HG03108 (cell line): Measurements from ENCODE around the gene PLK2.

Experiments
- ATAC-seq: cut with Tn5 transposase; IDR thresholded peaks from one replicate; pipeline ENCODE4 v1.9.1; 2021; ENCODE audit warnings: moderate library complexity; ENCODE audit not compliant: unreplicated experiment

The PLK2 gene

DNA sequence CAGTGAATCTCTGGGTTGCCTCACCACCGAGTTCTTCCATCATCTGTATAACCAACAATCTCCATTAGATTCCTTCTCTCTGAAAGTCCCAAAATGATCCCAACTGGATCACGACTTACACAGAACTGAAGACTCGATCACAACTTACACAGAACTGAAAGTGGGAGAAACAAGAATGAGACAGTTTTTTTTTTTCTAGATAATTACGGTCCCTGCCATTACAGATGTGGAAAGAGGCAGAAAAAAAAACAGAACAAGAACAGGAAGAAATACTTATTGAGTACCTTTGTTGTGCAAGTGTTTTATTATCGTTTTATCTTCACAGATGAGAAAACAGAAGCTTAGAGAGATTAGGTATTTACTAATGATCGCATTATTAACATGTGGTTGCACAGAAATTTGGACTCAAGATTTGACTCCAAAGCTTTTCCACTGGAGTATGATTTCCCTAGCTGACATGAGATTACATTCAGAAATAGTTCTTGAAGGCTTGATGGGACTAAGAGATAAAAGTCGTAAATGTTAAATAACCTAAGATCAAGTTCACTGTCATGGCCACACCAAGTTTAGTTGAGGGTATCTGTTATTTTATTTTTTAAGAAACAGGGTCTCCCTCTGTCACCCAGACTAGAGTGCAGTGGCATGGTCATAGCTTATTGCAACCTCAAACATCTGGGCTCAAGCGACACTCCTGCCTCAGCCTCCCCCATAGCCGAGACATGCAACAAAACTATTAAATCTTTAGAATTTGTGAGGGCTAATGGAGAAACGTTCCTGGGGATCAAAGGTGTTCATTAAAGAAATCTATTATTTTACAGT is 8.9 kb downstream of the PLK2 start:
- no peak for ATAC-seq

DNA sequence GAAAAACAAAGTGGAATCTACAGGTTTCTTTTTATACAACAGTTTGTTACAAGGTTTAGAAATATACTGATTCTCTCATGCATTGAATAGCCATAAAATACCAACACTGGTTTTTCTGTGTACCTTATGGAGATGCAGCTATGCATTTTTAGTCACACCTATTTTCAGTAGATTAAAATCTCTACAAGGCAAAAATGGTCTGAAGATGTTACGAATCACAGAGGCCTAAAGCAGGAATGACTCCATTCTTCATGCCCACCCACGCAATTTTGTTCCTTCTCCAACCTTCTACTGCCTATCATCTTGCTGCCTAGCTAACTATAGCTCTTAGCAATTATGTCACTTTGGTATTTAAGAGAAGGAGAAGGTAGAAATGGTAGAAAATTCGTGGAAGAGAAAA is 9.9 kb downstream of the PLK2 start:
- no peak for ATAC-seq

DNA sequence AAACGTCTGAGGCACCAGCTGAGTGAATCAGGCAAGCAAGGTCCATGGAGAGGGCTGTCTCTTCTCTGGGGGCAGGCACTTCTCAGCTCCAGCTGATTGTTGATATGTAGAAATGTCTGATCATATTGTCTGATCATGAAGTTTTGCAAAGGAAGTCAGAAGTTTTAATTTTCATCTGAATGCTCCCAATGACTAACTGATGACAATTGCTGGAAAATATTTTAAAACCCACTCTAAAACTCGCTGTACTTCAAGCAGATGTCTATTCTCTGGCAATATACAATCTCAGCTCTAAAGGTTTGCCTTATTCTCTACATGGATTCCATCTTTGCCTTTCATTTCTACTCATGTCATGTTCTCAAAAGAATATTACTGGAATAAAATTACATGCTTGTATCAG is 12.7 kb downstream of the PLK2 start:
- ATAC-seq: no peak

DNA sequence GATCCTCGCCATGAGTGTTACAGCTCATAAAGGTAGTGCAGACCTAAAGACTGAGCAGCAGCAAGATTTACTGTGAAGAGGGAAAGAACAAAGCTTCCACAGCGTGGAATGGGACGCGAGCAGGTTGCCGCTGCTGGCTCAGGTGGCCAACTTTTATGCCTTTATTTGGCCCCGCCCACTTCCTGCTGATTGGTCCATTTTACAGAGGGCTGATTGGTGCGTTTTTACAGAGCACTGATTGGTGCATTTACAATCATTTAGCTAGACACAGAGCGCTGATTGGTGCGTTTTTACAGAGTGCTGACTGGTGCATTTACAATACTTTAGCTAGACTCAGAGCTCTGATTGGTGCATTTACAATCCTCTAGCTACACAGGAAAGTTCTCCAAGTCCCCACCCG is 13.9 kb downstream of the PLK2 start:
- no peak for ATAC-seq

DNA sequence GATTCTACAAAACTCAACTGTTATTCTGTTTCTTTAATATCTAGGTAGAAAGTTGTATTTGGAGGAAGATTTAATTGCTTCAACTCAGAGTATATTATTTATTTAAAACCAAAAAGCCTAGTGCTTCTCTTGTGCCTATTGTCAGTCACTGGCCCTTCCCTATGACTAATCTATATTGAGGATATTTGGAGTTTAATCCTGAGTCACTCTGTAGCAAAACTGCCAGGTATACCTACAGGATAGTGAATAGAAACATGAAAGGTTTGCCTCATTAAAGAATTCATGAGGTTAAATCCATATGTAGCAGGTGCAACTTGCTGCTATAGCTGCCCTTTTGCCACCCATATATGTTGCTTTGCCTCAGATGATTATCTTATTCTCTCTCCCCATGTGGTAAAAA is 15.1 kb downstream of the PLK2 start:
- ATAC-seq: no peak

DNA sequence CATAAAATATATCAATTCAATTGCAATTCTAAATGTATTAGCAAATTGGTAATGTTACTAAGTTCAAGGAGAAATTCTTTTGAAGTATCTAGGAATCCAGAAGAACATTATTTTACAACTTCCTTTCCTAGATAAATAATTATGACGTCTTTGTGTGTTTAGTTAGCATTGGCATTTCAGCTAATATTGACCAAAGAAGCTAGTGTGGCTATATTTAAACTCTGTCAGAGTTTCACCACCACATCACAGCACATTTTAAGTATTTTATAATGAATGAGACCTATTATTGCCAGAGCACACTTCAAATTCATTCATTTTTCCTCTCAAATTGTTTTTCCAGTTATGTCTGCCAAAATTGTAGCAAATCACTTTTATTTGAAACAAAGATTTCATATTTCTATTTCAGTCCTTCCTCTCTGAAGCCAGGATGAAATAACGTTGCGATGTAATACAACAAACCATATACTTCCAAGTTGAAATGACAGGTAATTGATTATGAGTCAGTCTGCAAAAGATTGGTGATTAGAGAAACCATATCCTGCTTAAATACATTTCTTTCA is 18.9 kb downstream of the PLK2 start:
- no peak for ATAC-seq

DNA sequence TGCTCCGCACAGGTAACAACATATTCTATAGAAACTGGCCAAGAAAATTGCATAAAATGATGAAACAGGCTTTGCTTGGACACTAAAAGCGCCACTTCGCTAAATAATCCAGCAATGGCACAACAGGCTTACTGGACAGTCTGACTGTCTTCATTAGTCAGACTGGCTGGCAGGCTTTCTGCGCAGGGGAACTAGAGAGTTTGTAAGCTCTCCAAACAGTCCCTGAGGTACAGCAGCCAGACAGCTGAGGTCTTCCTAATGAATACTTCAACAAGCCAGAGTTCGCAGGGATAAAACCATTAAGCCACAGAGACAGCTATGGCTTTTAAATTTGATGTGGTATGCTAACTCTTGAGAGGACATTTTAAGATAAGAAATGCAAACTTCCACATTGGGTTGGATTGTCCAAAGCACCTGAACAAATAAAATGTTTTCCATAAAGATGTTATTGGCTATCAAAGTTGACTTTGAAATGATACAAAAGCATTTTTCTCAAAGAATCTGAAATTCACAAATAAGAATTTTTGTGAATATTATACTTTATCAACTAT is 20.7 kb downstream of the PLK2 start:
- no peak for ATAC-seq

DNA sequence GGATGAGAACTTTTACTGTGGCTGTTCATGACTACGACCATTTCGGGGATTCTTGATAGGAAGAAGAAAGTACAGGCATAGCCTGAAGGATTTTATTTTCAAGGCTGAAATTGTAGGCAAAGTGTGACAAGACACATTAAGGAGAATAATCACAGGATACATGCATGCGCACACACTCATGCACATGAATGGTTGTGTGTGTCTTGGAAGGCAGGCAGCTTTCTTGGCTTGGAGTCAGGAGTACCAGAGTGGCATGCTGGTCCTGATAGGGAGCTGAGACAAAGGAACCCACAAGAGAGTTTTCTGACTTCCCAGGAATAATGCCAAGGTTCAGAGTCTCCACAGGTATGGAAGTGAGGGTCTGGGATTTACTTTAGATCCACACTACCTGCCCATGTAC is 22.2 kb downstream of the PLK2 start:
- ATAC-seq: no peak

DNA sequence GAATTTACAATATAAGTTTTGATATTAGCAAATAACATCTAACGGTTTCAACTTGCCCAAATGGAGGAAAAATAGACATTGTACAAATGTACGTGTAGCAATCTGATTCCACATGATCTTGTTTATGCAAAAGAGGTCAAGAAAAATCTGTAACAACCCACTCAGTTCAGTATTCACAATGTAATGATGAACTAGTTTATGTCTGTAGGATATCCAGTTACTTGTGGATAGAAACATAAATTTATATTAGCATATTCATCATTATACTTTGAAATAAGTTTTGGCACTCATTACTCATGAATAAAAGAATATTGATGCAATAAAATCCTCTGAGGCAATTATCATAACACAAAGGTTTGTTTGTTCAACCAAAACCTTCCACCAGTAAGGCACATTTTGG is 28.1 kb downstream of the PLK2 start:
- no peak for ATAC-seq

DNA sequence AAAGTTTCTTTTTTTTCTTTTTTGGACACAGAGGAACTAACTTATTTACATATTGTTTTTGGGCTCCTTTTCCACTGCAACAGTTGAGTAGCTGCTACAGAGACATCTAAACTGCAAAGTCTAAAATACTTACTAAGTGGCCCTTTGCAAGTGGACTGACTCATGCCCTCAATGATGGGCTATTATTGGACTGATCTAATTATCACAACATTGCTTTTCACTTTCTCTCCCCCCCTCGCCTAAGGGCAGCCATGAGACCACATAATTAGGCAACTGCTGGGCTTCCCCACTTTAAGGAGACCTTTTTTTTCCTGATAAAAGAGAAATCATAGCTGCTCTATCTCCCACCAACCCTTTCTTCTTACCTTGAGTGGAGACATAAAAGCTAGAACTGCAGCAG is 47.0 kb downstream of the PLK2 start:
- no peak for ATAC-seq

DNA sequence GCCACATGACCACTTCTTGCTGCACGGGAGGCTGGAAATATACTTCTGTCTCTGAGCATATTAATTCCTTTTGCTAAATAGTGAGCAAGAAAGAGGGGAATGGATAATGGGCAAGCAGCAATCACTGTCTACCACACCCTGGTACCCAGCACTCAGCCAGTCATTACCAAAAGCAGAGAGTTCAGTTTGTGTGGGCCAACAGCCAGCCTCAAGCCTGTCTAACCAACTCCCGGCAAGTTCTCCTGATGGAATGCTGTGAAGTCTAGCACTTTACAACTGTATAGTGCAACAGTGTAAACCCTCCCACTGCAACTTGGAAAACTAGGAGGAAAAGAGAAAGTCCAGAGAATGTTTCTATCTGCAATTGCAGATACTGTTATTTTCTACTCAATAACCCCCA is 47.8 kb downstream of the PLK2 start:
- no peak for ATAC-seq

DNA sequence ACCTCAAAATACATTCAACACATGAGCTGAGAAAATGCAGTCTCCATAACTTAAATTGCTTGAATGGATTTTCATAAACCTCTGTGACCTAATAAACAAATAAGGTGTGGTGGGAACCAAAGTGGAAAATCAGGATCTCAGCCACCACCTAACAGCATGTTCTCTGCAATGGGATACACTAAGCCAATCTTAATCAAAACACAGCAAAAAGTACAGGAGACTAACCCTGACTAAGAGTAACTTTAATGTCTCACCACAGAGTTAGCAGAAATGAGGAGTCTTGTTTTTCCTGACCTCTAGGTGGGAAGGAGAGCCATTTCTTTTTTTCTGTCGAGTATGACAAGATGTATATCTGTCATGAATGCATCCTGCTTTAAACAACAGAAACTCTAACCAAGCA is 48.5 kb downstream of the PLK2 start:
- ATAC-seq: no peak

DNA sequence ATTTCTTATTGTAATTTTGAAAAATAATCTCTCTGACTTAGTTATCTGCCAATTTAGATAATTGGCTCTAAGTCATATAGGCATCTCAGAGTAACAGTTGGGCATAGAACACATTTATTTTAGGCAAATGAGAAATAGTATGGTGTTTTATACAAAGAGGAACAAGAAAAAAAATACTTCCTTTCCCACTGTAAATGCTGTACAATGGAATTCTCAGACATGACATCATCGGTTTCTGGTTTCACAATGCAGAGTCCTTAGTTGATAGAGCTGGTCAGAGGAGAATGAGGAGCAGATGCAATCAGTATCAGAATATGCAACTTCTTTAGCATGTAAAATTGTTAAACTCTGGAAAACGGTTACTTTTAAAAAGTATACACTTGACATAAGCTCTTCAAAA is 49.4 kb downstream of the PLK2 start:
- ATAC-seq: no peak

DNA sequence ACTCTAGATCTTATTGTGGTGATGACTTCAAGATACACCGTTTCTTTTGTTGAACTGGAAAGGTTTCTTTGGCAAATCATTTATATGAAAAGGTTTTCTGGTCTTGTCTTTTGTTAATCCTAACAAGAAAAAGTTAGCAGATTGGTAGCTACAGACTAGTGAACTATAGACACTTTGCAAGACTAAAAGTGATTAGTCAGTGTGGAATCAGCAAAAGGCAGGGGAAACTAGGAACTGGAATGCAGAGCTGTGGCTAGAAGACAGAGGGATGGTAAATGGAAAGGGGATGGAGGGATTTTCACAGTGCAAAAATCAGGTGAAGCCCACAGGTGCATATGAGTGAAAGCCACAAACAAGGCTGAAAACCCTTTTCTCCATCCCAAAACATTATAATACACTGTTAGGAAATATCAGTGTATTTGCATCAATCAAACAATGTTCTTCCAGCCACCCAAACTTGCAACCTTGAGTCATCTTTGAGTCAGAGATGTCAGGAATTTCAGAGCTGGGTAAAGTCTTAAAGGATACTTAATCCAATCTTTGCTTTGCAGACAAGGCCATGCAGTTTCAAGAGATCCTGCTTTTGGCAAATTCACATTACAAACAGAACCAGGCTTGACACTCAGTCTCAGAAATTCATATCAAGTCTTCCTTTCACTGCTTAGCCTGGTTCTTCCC is 52.7 kb downstream of the PLK2 start:
- ATAC-seq: no peak

DNA sequence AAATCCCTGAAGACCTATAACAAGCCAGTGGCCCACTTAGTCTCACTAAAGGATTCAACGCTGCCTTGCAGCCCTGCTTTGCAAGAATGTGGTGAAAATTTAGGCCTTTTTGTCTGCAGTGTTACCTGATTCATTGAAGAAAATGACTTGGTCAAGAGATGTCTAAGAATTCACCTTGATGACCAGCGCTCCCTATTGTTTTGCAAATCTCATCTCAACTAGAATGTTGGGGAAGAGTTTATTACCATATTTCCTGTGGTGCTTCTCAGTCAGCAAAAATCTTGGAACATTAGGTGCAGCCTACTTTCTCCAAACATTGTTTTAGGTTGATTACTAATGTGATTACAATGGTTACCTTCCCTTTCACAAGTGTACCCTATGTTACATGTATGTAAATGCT is 53.5 kb downstream of the PLK2 start:
- ATAC-seq: no peak

DNA sequence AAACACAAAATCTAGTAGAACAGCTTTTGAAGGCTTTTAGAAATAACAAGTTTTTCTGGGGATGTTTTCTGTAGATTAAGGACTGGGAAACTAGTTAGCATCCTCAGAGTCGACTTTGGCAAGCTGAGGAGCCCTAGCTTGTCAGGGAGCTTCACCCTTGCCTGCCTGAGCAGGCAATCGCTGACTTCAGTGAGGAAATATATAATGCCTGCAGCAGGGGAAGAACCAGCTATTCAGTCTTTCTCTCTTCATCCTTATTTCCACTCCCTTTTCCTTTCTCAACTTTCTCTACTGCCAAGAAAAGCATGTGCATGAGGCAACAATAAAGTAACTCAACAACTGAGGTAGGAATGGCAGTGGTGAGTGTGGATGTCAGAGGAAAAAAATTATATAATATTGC is 54.7 kb downstream of the PLK2 start:
- no peak for ATAC-seq

DNA sequence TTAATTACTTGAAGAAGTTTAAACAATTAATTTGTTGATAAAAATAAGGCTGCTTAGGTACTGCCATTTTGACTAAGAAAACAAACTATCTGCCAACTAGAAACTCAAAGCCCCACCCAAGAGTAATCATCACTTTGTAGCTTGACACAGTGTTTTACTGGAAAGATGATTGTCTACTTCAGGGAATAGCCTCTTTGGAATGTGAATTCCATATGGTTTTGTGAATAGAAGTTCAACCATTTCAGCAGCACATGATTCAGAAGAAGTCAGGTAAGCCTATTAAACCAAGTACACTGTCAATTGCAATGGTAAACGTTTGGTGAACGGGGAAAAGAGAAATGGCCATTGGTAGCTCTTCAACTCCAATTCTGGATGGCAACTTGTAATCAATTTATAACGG is 55.2 kb downstream of the PLK2 start:
- ATAC-seq: no peak
